Measurements from ENCODE around the gene NEK4. TPM values are rescaled to one million over a fixed set of nuclear protein-coding genes. Genes with fewer than 3 reads are reported as not detected.

Gene NEK4
- total and polyA plus RNA-seq, 2 donors (not counting 1 experiment from before 2014, with no cell fraction given), result 9.0 to 33.8 TPM

DNA sequence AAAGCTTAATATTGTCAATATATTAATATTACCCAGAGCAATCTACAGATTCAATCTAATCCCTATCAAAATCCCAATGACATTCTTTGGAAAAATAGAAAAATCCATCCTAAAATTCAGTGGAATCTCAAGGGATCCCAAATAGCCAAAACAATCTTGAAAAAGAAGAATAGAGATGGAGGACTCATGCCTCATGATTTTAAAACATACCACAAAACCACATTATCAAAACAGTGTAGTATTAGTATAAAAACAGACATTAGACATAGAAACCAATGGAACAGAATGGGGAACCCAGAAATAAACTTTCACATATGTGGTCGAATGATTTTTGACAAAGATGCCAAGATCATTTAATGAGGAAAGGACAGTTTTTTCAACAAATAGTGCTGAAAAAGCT is 14.6 kb downstream of the NEK4 start:
- Histone ChIP-seq H3K4me3 (ENCODE audit: control extremely low read depth in 1 of 5, extremely low read depth in 1 of 5, insufficient read depth in 1 of 5, low read depth in 2 of 5, low read length in 4 of 5) (no peak overlapping the region), H3K79me2 (ENCODE audit: control insufficient read depth, insufficient read depth, low read length) (no peaks in the 10 kb centered on the region), H3K36me3 (replicated peaks in 1 of 2; ENCODE audit: control extremely low read depth in 1 of 2, control insufficient read depth in 1 of 2, extremely low read depth in 1 of 2, insufficient read depth in 2 of 2, low read length in 1 of 2) (peaks cover 0 to 24% of the 10 kb centered on the region in 2 experiments), H3K27me3 (replicated peaks in 1 of 4; ENCODE audit: control extremely low read depth in 1 of 4, control insufficient read depth in 3 of 4, insufficient read depth in 4 of 4, low read length in 3 of 4) (no peaks in the 10 kb centered on the region), H4K20me1 (ENCODE audit: control insufficient read depth, insufficient read depth, low read length, poor library complexity, severe bottlenecking) (no peaks in the 10 kb centered on the region), H3K9me3 (ENCODE audit: control extremely low read depth in 1 of 3, control insufficient read depth in 2 of 3, insufficient read depth in 1 of 3, low read length in 2 of 3) (no peaks in the 10 kb centered on the region), H3K9ac (ENCODE audit: low read length) (no peak overlapping the region), H2AFZ (ENCODE audit: insufficient read depth, low read depth, low read length, poor library complexity, severe bottlenecking) (no peak overlapping the region), H3K27ac (ENCODE audit: low read length in 2 of 2) (no peak overlapping the region), H3K4me2 (replicated peaks; ENCODE audit: low read depth, low read length, poor library complexity, severe bottlenecking) (no peak overlapping the region), H3K4me1 (ENCODE audit: control insufficient read depth in 2 of 2, insufficient read depth in 2 of 2, low read length in 2 of 2) (no peaks in the 10 kb centered on the region)
- Mint-ChIP-seq H3K27ac (no peak overlapping the region), H3K9me3 (ENCODE audit: insufficient read depth) (no peaks in the 10 kb centered on the region), H3K4me3 (no peak overlapping the region), H3K27me3 (no peaks in the 10 kb centered on the region), H3K4me1 (no peaks in the 10 kb centered on the region)
- no peak for DNase-seq
- WGBS (ENCODE audit: insufficient coverage), result no CpG with 5 or more reads among the region's 1 CpG
- TF ChIP-seq, protein P1, sequence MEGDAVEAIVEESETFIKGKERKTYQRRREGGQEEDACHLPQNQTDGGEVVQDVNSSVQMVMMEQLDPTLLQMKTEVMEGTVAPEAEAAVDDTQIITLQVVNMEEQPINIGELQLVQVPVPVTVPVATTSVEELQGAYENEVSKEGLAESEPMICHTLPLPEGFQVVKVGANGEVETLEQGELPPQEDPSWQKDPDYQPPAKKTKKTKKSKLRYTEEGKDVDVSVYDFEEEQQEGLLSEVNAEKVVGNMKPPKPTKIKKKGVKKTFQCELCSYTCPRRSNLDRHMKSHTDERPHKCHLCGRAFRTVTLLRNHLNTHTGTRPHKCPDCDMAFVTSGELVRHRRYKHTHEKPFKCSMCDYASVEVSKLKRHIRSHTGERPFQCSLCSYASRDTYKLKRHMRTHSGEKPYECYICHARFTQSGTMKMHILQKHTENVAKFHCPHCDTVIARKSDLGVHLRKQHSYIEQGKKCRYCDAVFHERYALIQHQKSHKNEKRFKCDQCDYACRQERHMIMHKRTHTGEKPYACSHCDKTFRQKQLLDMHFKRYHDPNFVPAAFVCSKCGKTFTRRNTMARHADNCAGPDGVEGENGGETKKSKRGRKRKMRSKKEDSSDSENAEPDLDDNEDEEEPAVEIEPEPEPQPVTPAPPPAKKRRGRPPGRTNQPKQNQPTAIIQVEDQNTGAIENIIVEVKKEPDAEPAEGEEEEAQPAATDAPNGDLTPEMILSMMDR (IDR thresholded peaks at IDR 0.05), result no peak
- TF ChIP-seq EZH2 (IDR thresholded peaks at IDR 0.05; ENCODE audit: borderline replicate concordance, insufficient read depth, low read depth, low read length, poor library complexity, severe bottlenecking), result no peak
- ChIA-PET CTCF (no interaction called here), POLR2A (no interaction called here)
- intact Hi-C loops (cut with micrococcal nuclease), result no loop called here
- no peak for ATAC-seq (ENCODE audit: low read depth)

DNA sequence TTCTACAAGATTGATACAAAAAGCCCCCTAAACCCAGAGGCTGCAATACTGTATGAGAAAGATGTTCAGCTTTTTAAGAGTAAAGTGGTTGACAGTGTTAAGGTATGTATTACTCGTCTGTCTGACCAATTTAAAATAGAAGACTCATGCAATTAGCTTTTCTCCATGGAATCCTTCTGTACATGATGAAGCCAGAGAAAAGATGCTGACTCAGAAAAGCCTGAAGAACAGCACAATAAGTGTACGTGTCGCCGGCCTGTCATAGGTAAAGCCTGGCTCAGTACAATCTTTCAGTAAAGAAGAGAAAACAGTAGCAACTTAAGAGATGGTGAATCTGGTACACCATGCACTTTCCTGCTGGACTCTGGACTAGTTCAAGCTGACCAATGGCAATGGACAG is 16.4 kb downstream of the NEK4 start:
- Histone ChIP-seq H2AFZ (ENCODE audit: insufficient read depth, low read depth, low read length, poor library complexity, severe bottlenecking) (no peak overlapping the region), H4K20me1 (ENCODE audit: control insufficient read depth, insufficient read depth, low read length, poor library complexity, severe bottlenecking) (no peaks in the 10 kb centered on the region), H3K9me3 (ENCODE audit: control extremely low read depth in 1 of 3, control insufficient read depth in 2 of 3, insufficient read depth in 1 of 3, low read length in 2 of 3) (no peaks in the 10 kb centered on the region), H3K36me3 (replicated peaks in 1 of 2; ENCODE audit: control extremely low read depth in 1 of 2, control insufficient read depth in 1 of 2, extremely low read depth in 1 of 2, insufficient read depth in 2 of 2, low read length in 1 of 2) (peaks cover 0 to 27% of the 10 kb centered on the region in 2 experiments), H3K4me1 (ENCODE audit: control insufficient read depth in 2 of 2, insufficient read depth in 2 of 2, low read length in 2 of 2) (no peaks in the 10 kb centered on the region), H3K79me2 (ENCODE audit: control insufficient read depth, insufficient read depth, low read length) (no peaks in the 10 kb centered on the region), H3K9ac (ENCODE audit: low read length) (no peak overlapping the region), H3K4me3 (ENCODE audit: control extremely low read depth in 1 of 5, extremely low read depth in 1 of 5, insufficient read depth in 1 of 5, low read depth in 2 of 5, low read length in 4 of 5) (no peak overlapping the region), H3K27ac (ENCODE audit: low read length in 2 of 2) (no peak overlapping the region), H3K27me3 (replicated peaks in 1 of 4; ENCODE audit: control extremely low read depth in 1 of 4, control insufficient read depth in 3 of 4, insufficient read depth in 4 of 4, low read length in 3 of 4) (no peaks in the 10 kb centered on the region), H3K4me2 (replicated peaks; ENCODE audit: low read depth, low read length, poor library complexity, severe bottlenecking) (no peak overlapping the region)
- WGBS (ENCODE audit: insufficient coverage), result 94% methylated on average over 4 of the region's 4 CpGs
- DNase-seq (no peak), ATAC-seq (ENCODE audit: low read depth) (no peak)
- no peak overlapping the region for H3K4me3 Mint-ChIP-seq
- ChIA-PET CTCF (no interaction called here), POLR2A (no interaction called here)
- no peak for TF ChIP-seq EZH2 (IDR thresholded peaks at IDR 0.05; ENCODE audit: borderline replicate concordance, insufficient read depth, low read depth, low read length, poor library complexity, severe bottlenecking)
- TF ChIP-seq, protein P1 (IDR thresholded peaks at IDR 0.05), result no peak
- H3K27me3 Mint-ChIP-seq, result no peaks in the 10 kb centered on the region
- intact Hi-C loops (cut with micrococcal nuclease), result no loop called here
- H3K27ac Mint-ChIP-seq, result no peak overlapping the region
- no peaks in the 10 kb centered on the region for H3K4me1 Mint-ChIP-seq
- no peaks in the 10 kb centered on the region for H3K9me3 Mint-ChIP-seq (ENCODE audit: insufficient read depth)

Data from B cell (primary cell).